ENCODE data around the gene POU6F2. TPM values are rescaled to one million over a fixed set of nuclear protein-coding genes. Genes with fewer than 3 reads are reported as not detected.

Gene POU6F2
- total RNA-seq, 2 donors from 2014 or later, result not detected

DNA sequence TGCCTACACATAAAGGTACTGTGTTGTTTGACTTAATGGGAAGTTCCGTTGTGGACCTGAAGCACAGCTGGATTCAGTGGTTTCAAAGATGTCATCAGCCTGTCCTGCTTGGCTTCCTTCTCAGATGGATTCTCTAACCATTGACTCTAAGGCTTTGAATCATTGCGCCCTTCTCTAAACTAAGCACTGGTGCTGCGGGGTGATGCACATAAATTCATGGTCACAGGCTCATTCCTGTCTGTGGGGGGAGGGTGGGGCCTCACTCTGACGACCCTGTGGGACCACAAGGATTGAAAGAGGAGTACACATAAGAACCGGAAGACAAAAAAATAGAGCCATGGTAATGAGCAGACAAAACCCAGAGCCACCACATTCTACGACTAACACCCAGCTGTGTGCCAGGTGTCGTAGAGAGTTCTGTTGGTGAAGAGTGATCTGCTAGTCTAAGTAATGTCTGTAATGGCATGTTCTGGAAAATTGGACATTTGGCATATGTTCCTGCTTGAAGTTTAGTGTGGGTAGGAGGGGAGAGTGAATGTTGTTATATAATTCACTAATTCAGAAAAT is 491.2 kb downstream of the POU6F2 start:
- ATAC-seq, result no peak

DNA sequence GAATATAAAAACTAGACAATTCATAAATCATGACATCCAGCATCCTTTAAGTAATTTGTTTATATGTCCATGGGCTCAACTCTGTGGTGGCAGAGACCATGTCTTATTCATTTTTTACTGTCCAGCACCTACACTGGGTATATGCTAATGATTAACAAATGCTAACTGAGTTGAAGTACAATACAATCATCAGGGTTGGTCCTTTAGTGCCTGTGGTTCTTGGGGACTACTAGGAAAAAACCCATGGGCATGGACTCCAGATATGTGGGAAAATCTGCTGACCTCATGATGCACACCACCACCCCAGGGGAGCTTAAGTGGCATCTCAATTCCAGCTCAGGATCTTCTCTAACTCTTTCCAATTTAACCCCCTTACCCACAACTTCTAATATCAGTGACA is 503.2 kb downstream of the POU6F2 start:
- no peak for DNase-seq
- intact Hi-C loops (cut with DNase I, micrococcal nuclease), result no loop called here
- ATAC-seq, result no peak

More for the DNA sequence above, 491.2 kb downstream of the POU6F2 start:
- DNase-seq, result no peak
- intact Hi-C loops (cut with DNase I, micrococcal nuclease), result loop anchor here in 1 of 2 donors (5.0 to 10.0 kb wide), 2 partner anchors 674 to 1072 kb away; no protein-coding TSS in a partner anchor

DNA sequence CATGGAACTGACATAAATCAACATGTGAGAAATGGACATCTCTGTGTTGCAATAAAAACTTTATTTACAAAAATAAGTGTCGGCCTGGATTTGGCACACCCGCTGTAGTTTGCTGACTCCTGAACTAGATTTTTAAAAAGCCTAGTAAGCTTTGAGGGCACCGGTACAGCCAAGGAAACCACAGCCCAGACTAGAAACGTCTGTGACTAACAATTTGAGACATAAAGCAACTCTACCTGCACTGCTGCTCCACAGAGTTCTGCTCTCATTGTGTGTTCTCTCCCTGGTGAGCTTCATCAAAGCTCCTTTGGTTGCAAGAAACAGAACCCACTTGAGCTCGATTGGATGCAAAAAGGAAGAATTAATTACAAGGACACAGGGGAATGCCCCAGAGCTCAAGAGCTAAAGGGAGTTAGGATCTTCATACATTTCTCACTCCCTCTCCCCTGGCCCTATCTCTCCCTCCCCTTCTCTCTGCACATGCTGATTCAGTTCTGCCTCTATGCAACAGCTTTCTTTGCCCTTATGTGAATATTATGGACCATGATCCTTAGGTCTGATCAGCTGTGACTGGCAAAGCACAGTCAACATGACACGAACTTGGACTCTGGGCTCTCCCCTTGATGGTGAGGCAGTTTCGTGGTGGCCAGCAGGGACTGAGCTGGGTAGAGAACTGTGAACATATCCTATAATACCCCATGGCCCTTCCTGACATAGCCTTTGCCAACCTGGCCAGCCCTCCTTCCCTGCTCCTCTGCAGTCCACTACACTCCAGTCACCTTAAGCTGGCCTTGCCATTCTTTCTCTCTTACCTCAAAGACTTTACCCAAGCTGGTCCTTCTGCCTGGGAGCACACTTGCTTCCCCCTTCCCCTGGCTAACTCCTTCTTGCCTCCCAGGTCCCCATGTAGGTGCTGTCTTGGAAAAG is 511.0 kb downstream of the POU6F2 start:
- intact Hi-C loops (cut with DNase I, micrococcal nuclease), result no loop called here
- ATAC-seq (no peak), DNase-seq (no peak)

DNA sequence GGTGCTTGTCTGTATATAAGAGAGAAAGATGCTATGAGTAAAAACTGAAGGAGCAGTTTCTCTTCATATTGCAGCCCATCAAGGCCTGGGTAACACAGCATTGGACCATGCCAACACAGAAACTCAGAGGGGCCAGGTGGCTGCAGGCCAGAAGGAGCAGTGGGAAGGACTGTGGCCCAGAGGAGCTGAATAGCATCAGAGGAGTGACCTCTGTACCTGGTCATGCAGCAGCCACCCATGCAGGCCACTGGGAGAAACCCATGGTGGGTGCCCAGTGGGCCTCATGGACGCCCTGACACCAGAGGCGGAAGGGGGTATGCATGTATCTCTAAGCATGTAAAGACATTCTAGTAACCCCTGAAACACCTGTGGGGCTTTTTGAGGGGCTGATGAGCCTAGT is 512.6 kb downstream of the POU6F2 start:
- intact Hi-C loops (cut with DNase I, micrococcal nuclease), result no loop called here
- ATAC-seq (no peak), DNase-seq (no peak)

DNA sequence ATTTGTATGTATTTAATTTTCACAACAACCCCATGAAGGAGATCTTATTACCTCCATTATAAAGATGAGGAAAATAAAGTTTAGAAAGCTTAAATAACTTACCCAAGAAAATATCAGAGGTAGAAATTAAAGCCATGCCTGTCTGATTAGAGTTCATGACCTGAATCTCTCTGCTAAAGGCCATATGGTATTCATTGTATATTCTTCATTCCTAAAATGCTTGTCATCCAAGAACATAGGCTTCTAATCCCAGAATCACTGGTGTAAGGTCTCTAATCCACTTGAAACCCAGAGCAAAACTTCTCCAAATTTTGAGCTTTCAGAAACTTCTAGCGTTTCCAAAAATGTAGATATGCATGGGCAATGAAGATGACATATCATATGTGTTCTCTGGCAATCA is 516.2 kb downstream of the POU6F2 start:
- intact Hi-C loops (cut with DNase I, micrococcal nuclease), result no loop called here
- ATAC-seq, result no peak
- no peak for DNase-seq

- DNase-seq (no peak), ATAC-seq (no peak)
- intact Hi-C loops (cut with DNase I, micrococcal nuclease), result no loop called here
Measured at GRCh38 chr7:39501358-39501757, 523.6 kb downstream of the POU6F2 start.

DNA sequence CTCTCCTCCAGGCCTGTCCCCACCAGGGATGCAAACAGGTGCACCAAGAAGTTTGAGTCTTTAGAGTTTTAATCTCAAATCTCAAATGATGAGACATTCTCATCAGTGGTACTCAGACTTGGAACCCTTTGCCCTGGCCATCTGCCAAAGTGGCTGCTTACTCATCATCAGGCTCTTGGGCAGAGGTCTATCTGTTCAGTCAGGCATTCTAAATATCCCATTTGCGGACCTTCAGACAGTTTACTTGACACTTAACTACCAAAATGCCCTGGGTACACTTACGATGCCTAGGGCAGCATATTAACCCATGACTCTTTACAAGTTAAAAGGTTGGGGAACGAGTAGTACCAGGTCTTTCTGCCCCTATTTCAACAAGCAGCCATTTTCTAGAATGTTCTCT is 527.3 kb downstream of the POU6F2 start:
- intact Hi-C loops (cut with DNase I, micrococcal nuclease), result no loop called here
- DNase-seq (no peak), ATAC-seq (no peak)

DNA sequence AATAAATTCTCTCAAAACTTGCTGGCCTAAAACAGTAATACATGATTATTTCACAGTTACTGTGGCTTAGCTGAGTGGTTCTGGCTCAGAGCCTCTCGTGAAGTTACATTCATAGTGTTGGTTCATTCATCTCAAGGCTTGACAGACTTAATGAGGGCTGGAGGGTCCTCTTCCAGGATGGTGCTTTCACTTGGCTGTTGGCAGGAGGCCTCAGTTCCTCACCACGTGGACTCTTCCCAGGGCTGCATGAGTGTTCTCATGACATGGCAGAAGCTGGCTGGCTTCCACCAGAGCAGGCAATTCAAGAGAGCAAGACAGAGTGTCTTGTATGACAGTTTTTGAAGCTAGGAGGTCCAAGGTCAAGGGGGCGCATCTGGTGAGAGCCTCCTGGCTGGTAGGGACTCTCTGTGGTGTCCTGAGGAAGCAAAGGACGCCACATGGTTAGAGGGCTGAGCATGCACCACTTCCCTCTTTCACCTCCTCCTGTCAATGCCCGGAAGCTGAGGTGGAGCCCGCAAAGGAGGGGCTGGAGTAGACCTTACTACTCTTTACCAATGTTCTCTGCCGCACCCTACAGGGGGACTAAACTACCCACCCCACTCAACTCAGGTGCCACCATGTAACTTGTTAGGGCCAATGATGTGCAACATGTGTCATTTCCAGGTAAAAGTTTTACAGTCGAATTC is 530.3 kb downstream of the POU6F2 start:
- no peak for DNase-seq
- intact Hi-C loops (cut with DNase I, micrococcal nuclease), result no loop called here
- no peak for ATAC-seq

DNA sequence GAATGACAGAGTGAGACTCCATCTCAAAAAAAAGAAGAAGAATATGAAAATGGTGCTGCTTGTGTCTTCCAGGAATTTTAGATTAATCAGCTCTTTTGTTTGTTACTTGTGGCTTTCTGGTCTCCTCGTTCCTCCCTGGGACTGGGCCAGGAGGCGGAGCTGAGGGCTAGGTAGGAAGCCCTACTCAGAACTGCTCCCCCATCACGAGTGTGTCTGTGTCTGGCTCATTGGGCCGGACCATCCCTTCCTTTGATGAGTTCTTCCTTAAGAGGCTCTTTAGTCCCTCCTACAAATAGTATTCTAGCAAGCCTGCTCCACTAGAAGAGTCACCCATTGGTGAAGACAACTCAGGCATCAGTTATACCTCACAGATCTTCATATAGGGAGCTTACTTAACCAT is 531.7 kb downstream of the POU6F2 start:
- ATAC-seq (no peak), DNase-seq (no peak)
- intact Hi-C loops (cut with DNase I, micrococcal nuclease), result no loop called here

GRCh38 chr7:39509912-39510311 is 532.2 kb downstream of the POU6F2 start:
- DNase-seq, result no peak
- no peak for ATAC-seq
- intact Hi-C loops (cut with DNase I, micrococcal nuclease), result no loop called here

- DNase-seq (no peak), ATAC-seq (no peak)
- intact Hi-C loops (cut with DNase I, micrococcal nuclease), result no loop called here
Measured at GRCh38 chr7:39510864-39511354, 533.2 kb downstream of the POU6F2 start.

- intact Hi-C loops (cut with DNase I, micrococcal nuclease), result no loop called here
- ATAC-seq, result peak; percentile 20
- no peak for DNase-seq
Measured at GRCh38 chr7:39515534-39516228, 538.0 kb downstream of the POU6F2 start.

GRCh38 chr7:39516498-39516897 is 538.8 kb downstream of the POU6F2 start:
- ATAC-seq, result no peak
- no peak for DNase-seq
- intact Hi-C loops (cut with DNase I, micrococcal nuclease), result no loop called here

DNA sequence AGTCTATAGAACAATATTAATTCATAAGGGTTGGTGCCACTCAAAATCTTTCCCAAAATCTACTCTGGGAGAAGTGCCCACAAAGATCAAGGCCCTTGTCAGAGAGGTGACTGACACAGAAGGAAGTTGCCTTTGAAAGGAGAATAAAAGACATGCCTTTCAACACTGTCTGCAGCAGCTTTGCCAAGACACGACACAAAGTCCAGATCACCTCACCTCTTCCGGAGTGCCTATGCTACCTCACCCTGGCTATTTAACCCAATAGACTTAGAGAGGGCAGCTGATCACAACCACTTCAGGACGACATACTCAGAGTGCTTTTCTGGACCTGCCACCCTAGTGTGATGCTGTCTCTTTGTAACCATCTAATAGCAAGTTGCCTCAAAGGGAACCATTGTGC is 539.5 kb downstream of the POU6F2 start:
- intact Hi-C loops (cut with DNase I, micrococcal nuclease), result no loop called here
- ATAC-seq (peak; percentile 73), DNase-seq (no peak)

Other genes starting within 250 kb of the POU6F2 start
- 10 to 100 TPM; 49.9 to 65.3 TPM for gene VPS41, start 68.7 kb upstream of the POU6F2 start, total RNA-seq

Data from left colon (tissue), 2 donors.